ENCODE measurements around the gene STK31.

DNA sequence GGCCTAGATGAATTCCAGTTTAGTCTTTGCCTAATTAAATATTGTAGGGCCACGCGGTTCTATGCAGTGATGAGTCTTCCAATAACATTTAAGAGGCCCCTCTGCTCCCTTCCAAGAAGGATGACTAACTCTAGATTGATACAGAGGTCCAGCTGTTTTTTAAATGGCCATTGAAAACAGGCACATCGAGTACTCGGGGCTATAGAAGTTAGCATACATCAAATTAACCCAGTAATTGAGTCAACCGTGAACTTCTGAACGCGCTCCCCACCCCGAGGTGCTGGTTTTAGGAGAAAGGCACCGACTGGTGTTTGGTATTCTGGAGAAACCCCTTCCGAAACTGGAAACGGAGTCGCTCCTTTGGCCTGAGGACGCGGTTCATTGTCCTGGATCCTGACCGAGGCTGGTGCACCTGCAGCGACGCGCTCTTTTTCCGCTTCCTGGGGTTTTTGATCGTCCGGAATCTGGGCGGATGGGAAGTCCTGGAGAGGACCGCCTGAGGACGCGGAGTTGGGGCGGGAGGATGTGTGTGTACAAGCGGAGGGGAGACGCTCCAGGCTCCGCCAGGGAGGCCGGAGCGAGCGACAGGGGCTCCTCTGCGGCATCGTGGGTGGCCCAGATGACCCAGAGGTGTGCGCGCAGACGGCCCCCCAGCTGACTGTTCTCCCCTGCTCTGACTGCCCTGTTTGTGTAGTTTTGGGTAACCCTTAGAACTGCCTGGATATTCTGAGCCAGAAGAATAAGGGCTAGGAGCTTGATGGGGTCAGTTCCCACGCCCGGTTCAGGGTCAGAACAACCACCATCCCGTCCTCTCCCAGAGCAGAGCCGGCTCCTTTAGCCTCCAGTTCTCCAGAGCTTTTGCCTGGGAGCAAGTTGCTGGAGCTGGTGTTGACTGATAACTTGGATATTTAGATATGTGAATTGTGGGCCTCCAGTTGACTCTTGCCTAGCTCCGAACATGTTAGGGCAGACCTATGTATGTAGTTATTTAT is 29.3 kb upstream of the STK31 start:
- TF ChIP-seq TAF1 (IDR thresholded peaks at IDR 0.05; ENCODE audit: low read depth) = no peak
- no peak for TF ChIP-seq YY1 (IDR thresholded peaks at IDR 0.05; ENCODE audit: low read depth)
- TF ChIP-seq RAD21 (IDR thresholded peaks at IDR 0.05; ENCODE audit: low read depth) = no peak
- TF ChIP-seq, protein P1, sequence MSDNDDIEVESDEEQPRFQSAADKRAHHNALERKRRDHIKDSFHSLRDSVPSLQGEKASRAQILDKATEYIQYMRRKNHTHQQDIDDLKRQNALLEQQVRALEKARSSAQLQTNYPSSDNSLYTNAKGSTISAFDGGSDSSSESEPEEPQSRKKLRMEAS (IDR thresholded peaks at IDR 0.05) = 0 out of 2 replicates have a peak, but pooled peaks have one; percentile 33

Measured in Ishikawa (cell line).